ENCODE data around the gene MYEOV.

GRCh38 chr11:69339983-69340565 lies 46.1 kb downstream of the MYEOV start:
- TF ChIP-seq CTCF (IDR thresholded peaks at IDR 0.05), result no peak
- TF ChIP-seq POLR2A (IDR thresholded peaks at IDR 0.05), result no peak

Measured in uterus (tissue), 2 donors.